T47D (cell line): ENCODE results near the gene CMSS1.
A peak's percentile ranks its signal among the peaks of the same experiment; 100 is the strongest.

Experiments
- DNase-seq, 2 experiments: peaks; one replicate each; pipeline versions ENCODE4 v3.0.0 to v3.0.0-alpha.2; 2011 to 2012; ENCODE audit warnings: low read depth in 1 of 2, low spot score in 1 of 2
- JUND ChIP-seq: IDR thresholded peaks from 2 replicates; pipeline ENCODE4 v1.6.1; 2012; ENCODE audit warnings: low read depth
- in situ Hi-C: cut with HindIII; loops from 2 replicates; pipeline ENCODE4 v1.10.0; 2016; ENCODE audit warnings: low sequenced_read_pairs, low pct_unique_long_range_greater_than_20kb

The CMSS1 gene

DNA sequence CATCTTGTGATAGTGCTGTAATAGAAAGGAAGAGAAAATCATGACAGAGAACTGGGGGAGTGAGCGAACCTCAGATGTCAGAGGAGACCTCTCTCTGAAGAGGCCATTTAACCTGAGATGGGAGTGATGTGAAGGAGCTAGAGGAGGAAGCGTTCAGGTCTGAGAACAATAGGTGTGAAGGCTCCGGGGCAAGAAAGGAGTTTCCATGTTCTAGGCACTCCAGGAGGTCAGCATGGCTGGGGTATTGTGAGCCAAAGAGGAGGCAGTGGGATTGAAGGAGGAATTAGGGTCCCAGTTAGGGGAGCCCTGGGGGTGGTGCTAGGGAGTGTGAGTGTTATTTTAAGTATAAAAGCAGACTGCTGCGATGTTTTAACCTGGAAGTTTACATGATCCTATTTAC lies 305.4 kb downstream of the CMSS1 start:
- no peak for DNase-seq
- in situ Hi-C loops = no loop called here
- TF ChIP-seq JUND = no peak

- TF ChIP-seq JUND = no peak
- no peak for DNase-seq
- in situ Hi-C loops = no loop called here
Measured at GRCh38 chr3:100124201-100124761, 306.6 kb downstream of the CMSS1 start.

DNA sequence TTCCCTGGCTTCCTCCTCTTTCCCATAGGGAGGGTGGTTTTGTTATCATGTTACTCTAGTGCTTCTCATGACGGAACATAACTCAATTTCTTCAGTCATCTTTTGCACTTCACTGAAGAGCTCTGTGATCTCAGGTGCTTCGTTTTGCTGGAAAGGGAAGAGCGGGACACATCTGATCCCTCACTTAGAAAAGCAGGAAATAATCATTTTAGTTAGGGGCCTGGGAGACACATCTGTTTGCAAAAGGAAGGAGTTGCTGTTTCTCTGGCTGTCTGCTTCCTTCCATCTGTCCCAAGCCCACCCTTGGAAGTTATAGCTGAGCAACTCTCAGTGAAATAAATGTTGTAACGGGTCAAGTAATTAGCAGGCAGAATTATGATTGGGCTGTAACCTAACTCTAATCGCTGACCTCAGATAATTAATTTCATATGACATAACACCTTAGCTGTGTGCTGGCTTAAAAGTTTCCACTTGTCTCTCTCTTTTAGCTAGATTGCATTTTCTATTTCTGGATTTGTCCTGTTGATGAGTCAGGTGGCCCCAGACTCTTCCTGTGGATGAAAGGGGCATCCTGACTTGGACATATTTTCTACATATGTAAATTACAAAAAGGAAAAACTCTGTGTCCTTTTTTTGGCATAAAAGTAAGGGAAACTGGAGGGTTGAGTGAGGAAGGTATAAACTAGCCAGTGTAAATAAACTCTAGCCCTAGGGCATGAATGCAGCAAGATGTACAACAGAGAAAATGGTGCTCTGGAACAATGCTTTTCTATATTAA lies 307.7 kb downstream of the CMSS1 start:
- DNase-seq = peak in 1 of 2 experiments; percentile 49
- no peak for TF ChIP-seq JUND
- in situ Hi-C loops = no loop called here

GRCh38 chr3:100127792-100128191 lies 310.1 kb downstream of the CMSS1 start:
- TF ChIP-seq JUND = no peak
- no peak for DNase-seq
- in situ Hi-C loops = no loop called here

DNA sequence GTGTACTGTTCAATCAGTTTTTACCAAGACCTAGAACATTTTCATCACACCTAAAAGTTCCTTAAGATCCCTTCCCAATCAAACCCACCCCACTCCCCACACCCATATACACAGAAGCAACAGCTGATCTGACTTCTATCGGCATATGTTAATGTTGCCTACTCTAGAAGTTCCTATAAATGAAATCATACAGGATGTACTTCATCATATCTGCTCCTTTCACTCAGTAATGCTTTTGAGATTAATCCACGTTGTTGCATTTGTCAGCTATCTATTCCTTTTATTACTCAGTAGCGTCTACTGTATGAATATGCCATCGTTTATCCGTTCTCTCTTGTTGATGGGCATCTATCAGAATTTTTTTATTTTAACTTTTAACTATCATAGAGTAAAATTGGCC lies 310.9 kb downstream of the CMSS1 start:
- in situ Hi-C loops = no loop called here
- no peak for DNase-seq
- no peak for TF ChIP-seq JUND

GRCh38 chr3:100129941-100130340 lies 312.3 kb downstream of the CMSS1 start:
- DNase-seq = no peak
- no peak for TF ChIP-seq JUND
- in situ Hi-C loops = no loop called here

GRCh38 chr3:100131241-100131640 lies 313.6 kb downstream of the CMSS1 start:
- DNase-seq = no peak
- in situ Hi-C loops = no loop called here
- TF ChIP-seq JUND = no peak

GRCh38 chr3:100136921-100137320 lies 319.3 kb downstream of the CMSS1 start:
- in situ Hi-C loops = no loop called here
- DNase-seq = no peak
- no peak for TF ChIP-seq JUND

- no peak for DNase-seq
- in situ Hi-C loops = no loop called here
- no peak for TF ChIP-seq JUND
Measured at GRCh38 chr3:100140976-100141375, 323.3 kb downstream of the CMSS1 start.

GRCh38 chr3:100141586-100141985 lies 323.9 kb downstream of the CMSS1 start:
- DNase-seq = no peak
- in situ Hi-C loops = no loop called here
- no peak for TF ChIP-seq JUND

DNA sequence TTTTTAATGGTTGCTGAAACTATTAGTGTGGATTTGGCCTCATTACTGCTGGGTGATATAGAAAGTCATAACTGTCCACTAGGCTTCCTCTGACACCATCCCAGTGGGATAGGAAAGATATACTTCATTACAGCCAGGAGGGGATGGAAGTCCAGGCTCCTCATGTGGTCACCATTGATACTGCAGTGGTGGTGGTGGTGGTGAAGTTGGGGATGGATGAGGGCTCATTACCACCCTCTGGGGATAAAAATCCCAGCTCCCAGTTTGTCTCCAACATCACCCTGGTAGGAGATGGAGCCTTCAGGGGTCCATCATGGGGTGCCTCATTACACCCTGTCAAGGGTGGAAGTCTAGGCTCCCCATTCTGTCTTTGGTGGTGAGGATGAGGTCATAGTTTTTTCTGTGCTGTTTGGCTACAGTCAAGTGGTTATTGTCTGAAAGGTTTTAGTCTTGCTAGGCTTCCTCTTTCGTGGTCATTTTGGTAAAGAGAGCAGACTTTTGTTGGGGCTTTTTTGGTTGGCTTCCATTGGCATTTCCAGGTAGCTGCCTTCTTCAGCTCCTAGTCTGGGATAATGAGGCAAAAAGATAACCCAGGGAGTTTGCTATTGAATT lies 326.7 kb downstream of the CMSS1 start:
- no peak for DNase-seq
- TF ChIP-seq JUND = no peak
- in situ Hi-C loops = no loop called here

- in situ Hi-C loops = no loop called here
- DNase-seq = no peak
Measured at GRCh38 chr3:100149130-100149529, 331.5 kb downstream of the CMSS1 start.

GRCh38 chr3:100149713-100150415 lies 332.2 kb downstream of the CMSS1 start:
- TF ChIP-seq JUND = no peak
- in situ Hi-C loops = no loop called here
- no peak for DNase-seq

More at GRCh38 chr3:100149130-100149529, 331.5 kb downstream of the CMSS1 start:
- no peak for TF ChIP-seq JUND
